ENCODE results near the gene PRPH2.
"Not testable (repeated sequence)": the region's sequence is repeated elsewhere in the genome, so short reads cannot be mapped to it uniquely, and the experiment has no call there.

PRPH2 gene

DNA sequence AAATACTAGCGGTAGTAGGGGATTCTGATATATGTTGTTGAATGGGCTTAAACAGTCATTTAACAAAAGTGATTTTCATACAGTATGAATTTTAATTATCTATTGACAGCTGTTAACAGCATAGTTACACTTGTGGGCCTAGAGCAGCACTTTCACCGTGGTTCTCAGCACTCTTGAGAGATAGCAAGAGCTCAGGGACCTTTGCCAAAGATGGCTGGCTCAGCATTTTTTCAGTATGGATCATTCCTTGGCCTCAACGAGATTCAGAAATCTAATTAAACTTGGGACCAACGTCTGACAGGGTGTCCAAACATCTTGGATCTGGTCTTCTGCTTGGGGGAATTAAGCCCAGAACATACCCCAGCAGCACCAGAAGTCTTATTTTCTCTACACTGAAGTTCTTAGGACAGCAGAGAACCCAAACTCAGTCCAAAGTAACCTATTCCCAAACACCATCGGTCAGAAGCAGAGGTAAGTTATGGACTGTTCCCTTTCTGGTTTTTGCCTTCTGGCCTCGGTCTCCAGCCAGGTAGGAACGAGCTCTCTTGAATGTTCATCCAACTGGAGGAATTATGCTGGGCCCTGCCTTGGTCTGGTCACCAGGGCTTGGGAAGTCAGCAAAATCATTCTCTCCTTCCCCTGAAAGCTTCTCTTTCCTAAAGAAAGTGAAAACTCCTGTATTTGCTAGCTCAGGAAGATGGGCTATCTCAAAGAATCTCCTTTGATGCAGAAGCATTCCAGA, 25.7 kb downstream of the PRPH2 start:
- no peak for DNase-seq

GRCh38 chr6:42694586-42694985, 27.8 kb downstream of the PRPH2 start:
- DNase-seq: no peak

- DNase-seq: no peak
These were observed 28.6 kb downstream of the PRPH2 start for GRCh38 chr6:42693725-42694323.

DNA sequence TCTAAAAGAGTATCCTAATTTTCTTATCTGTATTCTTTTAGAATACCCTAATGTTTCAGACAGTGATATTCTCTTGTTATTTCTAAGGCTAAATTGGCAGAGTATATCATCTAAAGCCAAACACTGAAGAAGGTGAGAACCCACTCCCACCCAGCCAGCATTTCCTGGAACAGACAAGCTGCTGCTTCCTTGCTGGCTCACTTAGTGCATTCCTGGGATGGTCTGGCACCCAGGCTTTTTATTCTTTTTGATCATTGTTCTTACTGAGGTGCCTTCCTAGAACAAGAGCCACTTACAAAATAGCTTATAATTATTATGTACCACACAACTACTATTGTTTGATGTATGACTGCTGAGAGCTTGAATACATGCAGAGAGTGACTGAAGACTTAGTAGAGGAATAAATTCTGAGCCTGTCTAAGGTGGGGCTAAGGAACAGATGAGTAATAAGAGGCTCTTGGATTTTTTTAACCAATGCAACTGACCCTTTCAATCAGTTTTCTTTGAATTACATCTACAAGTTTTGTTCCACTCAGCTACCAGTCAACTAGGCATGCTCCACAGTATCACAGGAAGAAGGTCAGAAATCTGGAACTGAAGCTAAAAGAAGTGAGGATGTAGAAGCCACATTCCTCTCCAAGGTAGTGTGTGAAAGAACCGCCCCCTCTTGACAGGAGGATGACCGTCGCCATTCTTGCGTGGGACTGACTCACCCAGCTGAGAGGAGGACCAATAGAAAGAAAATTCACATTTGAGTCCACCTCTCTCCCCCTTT, 30.1 kb downstream of the PRPH2 start:
- no peak for DNase-seq

DNA sequence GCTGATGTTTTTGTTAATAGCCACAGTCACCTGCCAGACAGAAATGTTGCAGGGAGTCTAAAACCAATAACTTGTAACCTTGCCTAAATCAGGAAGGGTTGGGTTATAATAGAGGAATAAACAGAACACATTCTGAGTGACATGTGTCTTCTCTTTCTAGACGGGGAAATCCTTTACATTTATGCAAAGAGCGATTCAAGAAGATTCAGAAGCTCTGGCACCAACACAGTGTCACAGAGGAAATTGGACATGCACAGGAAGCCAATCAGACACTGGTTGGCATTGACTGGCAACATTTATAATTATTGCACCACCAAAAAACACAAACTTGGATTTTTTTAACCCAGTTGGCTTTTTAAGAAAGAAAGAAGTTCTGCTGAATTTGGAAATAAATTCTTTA, 31.5 kb downstream of the PRPH2 start:
- DNase-seq: no peak

DNA sequence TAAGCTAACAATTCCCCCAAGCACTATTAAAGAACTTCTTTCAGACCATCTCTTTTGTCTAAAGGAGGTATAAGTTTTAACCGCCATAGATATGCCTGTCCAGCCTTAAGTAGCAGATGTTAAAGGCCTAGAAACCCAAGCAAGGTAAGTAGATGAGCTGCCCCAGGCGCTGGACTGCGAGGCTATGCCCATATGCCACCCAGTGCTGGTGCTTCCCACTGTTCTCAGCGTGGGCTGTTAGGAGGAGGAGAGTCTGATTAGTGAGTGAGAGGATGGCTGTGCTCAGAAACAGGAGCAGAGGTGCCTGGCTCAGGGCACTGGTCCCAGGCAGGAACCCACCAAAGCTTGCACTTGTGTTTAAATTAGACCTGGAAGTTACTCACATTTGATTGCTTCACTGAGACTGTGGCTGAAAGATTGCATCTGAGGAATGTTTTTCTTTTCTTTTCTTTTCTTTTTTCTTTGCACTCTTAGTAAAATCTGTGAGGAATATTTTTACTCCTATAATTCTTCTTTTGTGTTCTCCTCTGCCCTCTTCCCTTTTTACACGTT, 32.2 kb downstream of the PRPH2 start:
- no peak for DNase-seq

DNA sequence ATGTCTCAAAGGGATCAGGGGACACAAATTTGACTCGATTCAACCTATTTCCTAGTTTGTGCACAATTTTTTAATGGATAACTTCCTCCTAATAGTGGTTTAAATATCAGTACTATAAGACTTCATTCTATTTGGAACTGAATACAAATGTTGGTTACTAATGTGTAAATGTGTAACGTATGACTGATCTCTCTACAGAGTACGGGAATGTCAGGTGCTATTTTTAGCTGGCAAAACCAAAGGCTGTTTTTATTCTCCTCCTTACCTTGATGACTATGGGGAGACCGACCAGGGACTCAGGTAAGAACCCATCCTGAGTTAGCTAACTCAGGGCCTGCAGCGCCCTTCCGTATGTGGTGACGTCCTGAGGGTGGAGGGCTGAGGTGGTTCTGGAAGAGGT, 33.0 kb downstream of the PRPH2 start:
- DNase-seq: no peak

DNA sequence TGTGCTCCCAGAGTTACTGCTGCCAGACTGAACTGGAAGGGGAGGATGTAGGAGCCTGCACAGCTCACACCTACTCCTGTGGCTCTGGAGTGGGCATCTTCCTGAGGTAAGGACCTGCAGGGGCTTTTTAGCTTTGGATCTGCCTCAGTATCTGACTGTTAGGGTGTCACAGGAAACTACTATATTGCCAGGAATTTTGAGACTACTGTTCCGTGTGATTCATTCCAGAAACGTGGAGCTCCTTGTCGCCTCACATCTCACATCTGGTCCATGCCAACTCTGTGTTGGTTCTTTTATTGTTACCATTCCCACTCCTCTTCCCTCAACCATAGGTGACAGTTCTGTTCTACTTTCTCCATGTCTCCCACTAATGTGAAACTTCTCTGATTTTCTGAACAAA, 34.1 kb downstream of the PRPH2 start:
- no peak for DNase-seq

GRCh38 chr6:42679358-42679757, 43.0 kb downstream of the PRPH2 start:
- no peak for DNase-seq

DNA sequence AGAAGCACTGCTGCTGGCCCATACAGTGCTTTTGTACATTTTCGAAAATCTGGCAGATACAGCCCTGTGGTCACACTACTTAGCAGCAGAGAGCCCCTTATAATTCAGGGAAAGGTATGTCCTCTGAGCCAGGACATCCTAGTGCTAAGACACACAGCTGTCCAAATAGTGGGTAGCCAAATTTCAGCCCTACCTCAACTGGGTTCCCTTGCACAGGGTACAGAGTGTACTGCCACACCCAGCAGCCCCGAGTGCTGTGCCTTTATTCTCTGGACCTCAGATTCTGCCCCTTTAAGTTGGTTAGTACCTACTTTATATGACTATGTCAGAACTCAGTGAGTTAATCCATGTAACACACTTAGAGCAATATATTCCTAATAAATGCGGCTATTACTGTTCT, 47.6 kb downstream of the PRPH2 start:
- no peak for DNase-seq

DNA sequence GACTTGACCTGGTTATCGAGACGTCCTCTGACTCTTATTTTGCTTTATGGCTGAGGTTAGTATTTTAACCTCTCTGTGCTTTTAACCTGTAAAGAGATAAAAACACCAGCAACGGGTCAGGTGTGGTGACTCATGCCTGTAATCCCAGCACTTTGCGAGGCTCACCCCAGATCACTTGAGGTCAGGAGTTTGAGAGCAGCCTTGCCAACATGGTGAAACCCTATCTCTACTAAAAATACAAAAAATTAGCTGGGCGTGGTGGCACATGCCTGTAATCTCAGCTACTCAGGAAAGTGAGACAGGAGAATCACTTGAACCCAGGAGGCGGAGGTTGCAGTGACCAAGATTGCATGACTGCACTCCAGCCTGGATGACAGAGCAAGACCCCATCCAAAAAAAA, 48.0 kb downstream of the PRPH2 start:
- DNase-seq: not testable (repeated sequence)

DNA sequence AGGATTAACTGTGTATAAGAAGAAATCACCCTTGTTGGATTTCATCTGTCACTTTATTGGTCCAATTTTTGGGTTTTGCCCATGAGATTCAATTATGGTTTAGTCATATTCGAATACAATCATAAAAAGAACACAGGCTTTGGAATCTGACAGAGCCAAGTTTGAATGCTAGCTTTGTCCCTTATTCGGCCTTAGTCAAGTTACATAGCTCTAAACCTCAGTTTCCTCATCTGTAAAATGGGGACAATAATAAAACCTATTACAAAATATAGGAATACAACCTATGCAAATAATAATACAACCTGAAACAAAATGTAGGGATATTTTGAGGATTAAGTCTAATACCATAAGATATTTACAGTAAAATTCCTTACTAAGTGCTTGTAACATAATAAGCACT, 57.7 kb downstream of the PRPH2 start:
- DNase-seq: no peak

DNA sequence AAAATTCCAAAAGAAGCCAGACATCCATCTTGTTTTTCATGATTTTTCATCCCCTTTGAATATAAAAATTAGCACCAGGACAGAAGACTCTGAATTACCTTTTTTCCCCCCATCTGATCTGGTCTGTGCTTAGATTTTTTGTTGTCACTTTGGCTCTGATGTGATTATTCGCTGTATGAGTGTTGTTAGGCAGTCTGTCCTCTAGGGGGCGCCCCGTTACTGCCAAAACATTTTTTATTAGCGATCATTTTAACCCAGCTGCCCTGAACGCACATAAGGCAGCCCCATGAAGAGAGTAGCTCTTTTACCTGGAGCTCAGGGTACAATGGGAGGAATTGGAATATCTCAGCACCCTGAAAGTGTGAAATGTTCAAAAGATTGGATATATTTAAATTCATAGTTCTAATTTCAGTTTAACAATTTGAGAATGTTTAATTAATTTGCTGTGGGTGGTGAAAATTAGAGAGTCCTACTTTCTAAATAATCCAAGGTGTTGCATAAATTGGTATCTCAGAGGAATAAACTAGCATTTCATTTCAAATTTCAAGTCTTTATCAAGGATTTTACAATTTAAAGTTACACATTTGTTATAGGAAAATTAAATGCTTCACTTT, 60.8 kb downstream of the PRPH2 start:
- DNase-seq: peak; percentile 46

DNA sequence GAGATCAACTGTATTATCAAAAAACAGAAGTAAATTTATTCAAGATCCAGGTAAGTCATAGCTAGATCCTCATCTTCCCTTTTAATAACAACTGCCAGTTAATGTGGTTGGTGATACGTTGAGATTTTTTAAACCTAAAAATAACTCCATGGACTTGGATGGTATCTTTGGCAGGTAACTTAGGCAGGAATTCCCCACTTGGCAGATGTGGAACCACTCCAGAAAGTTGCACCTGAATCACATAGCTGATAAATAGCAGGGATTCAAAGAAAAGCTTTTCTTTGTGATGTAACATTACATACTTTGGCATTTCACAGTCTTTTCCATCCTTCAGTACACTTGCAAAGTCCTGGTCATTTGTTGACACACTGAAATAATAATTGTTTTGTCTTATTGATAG, 62.6 kb downstream of the PRPH2 start:
- no peak for DNase-seq

DNA sequence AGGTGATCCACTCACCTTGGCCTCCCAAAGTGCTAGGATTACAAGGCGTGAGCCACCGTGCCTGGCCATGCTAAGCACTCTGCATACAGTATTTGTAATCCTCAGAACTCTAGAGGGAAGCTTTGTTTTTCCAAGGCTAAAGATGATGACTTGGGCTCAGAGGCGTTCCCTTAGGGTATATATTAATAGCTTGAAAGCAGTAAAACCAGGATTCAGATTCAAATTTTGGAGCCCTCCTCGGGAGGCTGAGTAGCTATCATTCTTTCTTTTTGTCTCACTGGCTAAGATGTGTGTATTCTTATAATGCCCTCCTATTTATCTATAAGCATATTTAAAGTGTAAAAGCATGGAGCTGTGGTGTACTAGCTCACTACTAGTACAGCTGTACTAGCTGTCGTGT, 68.5 kb downstream of the PRPH2 start:
- DNase-seq: no peak

DNA sequence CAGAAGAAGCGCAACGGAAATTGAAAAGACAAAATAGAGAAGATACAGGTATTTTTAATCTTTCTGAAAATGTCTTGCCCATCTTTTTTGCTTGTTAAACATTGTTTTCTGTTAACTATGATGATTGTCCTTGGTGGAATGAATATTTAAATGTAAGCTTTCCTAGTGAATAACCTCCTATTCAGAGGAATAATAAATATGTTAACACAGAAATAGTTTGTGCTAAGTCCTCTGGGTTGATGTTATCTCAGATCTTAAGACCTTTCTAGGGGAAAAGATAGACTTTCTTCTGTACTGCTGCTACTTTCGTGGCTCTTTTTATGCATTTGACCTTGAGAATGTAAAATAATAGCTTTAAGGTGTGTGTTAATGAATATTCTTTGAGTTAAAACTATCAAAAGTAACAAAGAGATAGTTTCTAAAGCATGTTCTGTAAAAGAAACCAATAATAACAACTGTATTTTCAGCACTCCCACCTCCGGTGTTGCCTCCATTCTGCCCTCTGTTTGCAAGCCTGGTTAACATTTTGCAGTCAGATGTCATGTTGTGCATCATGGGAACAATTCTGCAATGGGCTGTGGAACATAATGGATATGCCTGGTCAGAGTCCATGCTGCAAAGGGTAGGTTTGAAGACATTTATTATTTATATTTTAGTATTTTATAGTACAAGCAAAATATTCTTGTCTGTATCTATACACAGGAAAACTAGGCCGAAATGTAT, 70.2 kb downstream of the PRPH2 start:
- DNase-seq: no peak

Measured in GDM1 (cell line).